Lung (tissue), 12 donors: ENCODE data around the gene LCN12. TPM values are rescaled to one million over a fixed set of nuclear protein-coding genes. Genes with fewer than 3 reads are reported as not detected.

Source experiments
- ATAC-seq: fragments of 200-7000 bp; cut with Tn5 transposase; one replicate; pipeline ENCODE4 v1.9.1; 2020; ENCODE audit warnings: moderate number of reproducible peaks; ENCODE audit not compliant: insufficient read depth, low FRiP score
- DNase-seq, 3 donors: peaks; one replicate each; pipeline ENCODE4 v3.0.0-alpha.2; 2013 to 2017
- H3K27ac ChIP-seq, 2 donors: one replicate each; pipeline ENCODE4 v1.5.1; 2013; ENCODE audit warnings: mild to moderate bottlenecking in 2 of 2, moderate library complexity in 2 of 2, control low read depth in 1 of 2, inconsistent platforms in 1 of 2, low read depth in 1 of 2, low read length in 1 of 2
- H3K27me3 ChIP-seq, 3 donors: one replicate each; pipeline ENCODE4 v1.5.1; 2013; ENCODE audit warnings: low read length in 2 of 3; ENCODE audit not compliant: control insufficient read depth in 3 of 3, insufficient read depth in 3 of 3
- H3K36me3 ChIP-seq, 4 donors: one replicate each; pipeline ENCODE4 v1.5.1; 2013; ENCODE audit warnings: low read length in 4 of 4, mild to moderate bottlenecking in 1 of 4, moderate library complexity in 1 of 4; ENCODE audit not compliant: control insufficient read depth in 4 of 4, insufficient read depth in 4 of 4
- H3K4me1 ChIP-seq, 5 donors: one replicate each; pipeline ENCODE4 v1.5.1; 2013; ENCODE audit warnings: low read length in 5 of 5, mild to moderate bottlenecking in 2 of 5, moderate library complexity in 1 of 5; ENCODE audit not compliant: control insufficient read depth in 5 of 5, insufficient read depth in 5 of 5
- H3K4me3 ChIP-seq: one replicate; pipeline ENCODE4 v1.5.1; 2013; ENCODE audit warnings: mild to moderate bottlenecking, control low read depth, moderate library complexity
- H3K9ac ChIP-seq, 2 donors: one replicate each; pipeline ENCODE4 v1.5.1; 2013; ENCODE audit warnings: low read length in 2 of 2, control low read depth in 1 of 2; ENCODE audit not compliant: insufficient read depth in 1 of 2
- H3K9me3 ChIP-seq, 4 donors: one replicate each; pipeline ENCODE4 v1.5.1; 2013; ENCODE audit warnings: low read length in 3 of 4, mild to moderate bottlenecking in 1 of 4, moderate library complexity in 1 of 4; ENCODE audit not compliant: control insufficient read depth in 4 of 4, insufficient read depth in 3 of 4
- CTCF ChIP-seq: IDR thresholded peaks from 2 replicates; pipeline ENCODE4 v1.5.1; 2012; ENCODE audit warnings: mild to moderate bottlenecking; ENCODE audit errors: control extremely low read depth, extremely low read depth
- WGBS, 2 donors: extraction: QIAGEN DNeasy Blood & Tissue Kit; methylation state at CpG; one replicate each; pipeline ENCODE4 v1.1.7; 2013; 5-methylcytosine and 5-hydroxymethylcytosine counted together
- polyA plus RNA-seq, 2 donors: library from polyadenylated mRNA; stranded (reverse); fragments of 200-250 nt; gene quantifications; one replicate each; pipeline ENCODE4 v1.2.1, GENCODE V29; 2013
- total RNA-seq, 2 donors: library from RNA; depleted of rRNA in 1 of 2; stranded (reverse); fragments of >200 nt in 1 of 2; gene quantifications; one replicate each; pipeline ENCODE4 v1.2.1, GENCODE V29; 2014 to 2021
- donor health status: control.
- donor health status: control.
- donor health status: Bipolar disorder and iron deficiency.
- donor health status: healthy.
- donor health status: DM: yes; HTN: yes; CAD: no.

Gene LCN12
- total and polyA plus RNA-seq, 4 donors = 0.35 to 6.3 (median 3.2) TPM

GRCh38 chr9:136925414-136926153, 26.5 kb upstream of the LCN12 start:
- Histone ChIP-seq H3K9me3 (no peaks in the 10 kb centered on the region), H3K27ac (peak overlapping the region in 1 of 2 donors; percentile 16), H3K4me3 (no peak overlapping the region), H3K4me1 (peaks cover 0 to 7% (median 0%) of the 10 kb centered on the region in 5 donors), H3K36me3 (peaks cover 0 to 43% (median 7%) of the 10 kb centered on the region in 4 donors), H3K27me3 (no peaks in the 10 kb centered on the region), H3K9ac (no peak overlapping the region)
- no peak for TF ChIP-seq CTCF
- DNase-seq (no peak), ATAC-seq (no peak)
- WGBS, 2 donors = 85% methylated on average over 33 of the region's 33 CpGs

- no peaks in the 10 kb centered on the region for H3K9me3 ChIP-seq
- H3K4me1 ChIP-seq = peaks cover 0 to 7% (median 0%) of the 10 kb centered on the region in 5 donors
- DNase-seq (no peak), ATAC-seq (no peak)
- H3K9ac ChIP-seq = no peak overlapping the region
- peaks cover 0 to 37% (median 4%) of the 10 kb centered on the region in 4 donors for H3K36me3 ChIP-seq
- 89 to 96% methylated on average over 9 of the region's 9 CpGs for WGBS, 2 donors
- TF ChIP-seq CTCF = no peak
- H3K4me3 ChIP-seq = no peak overlapping the region
- H3K27ac ChIP-seq = no peak overlapping the region
- no peaks in the 10 kb centered on the region for H3K27me3 ChIP-seq
These were observed 25.8 kb upstream of the LCN12 start for GRCh38 chr9:136926154-136926704.

GRCh38 chr9:136926749-136927148, 25.3 kb upstream of the LCN12 start:
- Histone ChIP-seq H3K9ac (no peak overlapping the region), H3K27me3 (no peaks in the 10 kb centered on the region), H3K36me3 (peaks cover 0 to 32% (median 4%) of the 10 kb centered on the region in 4 donors), H3K4me3 (no peak overlapping the region), H3K27ac (no peak overlapping the region), H3K9me3 (no peaks in the 10 kb centered on the region), H3K4me1 (peaks cover 0 to 7% (median 0%) of the 10 kb centered on the region in 5 donors)
- TF ChIP-seq CTCF = no peak
- no peak for DNase-seq
- 95 to 96% methylated on average over 13 of the region's 13 CpGs for WGBS, 2 donors
- no peak for ATAC-seq
